ENCODE data around the gene OSBPL5. TPM values are rescaled to one million over a fixed set of nuclear protein-coding genes. Genes with fewer than 3 reads are reported as not detected.

Gene OSBPL5
- total and polyA plus RNA-seq, 2 of the 4 experiments (the other 2 are of a cell fraction): 14.9 to 22.3 TPM

- Histone ChIP-seq H3K27me3 (ENCODE audit: control insufficient read depth, insufficient read depth, low read length) (no peaks in the 10 kb centered on the region), H2AFZ (replicated peaks; ENCODE audit: low read length, poor library complexity) (no peak overlapping the region), H3K9me3 (ENCODE audit: control insufficient read depth, insufficient read depth, low read length) (no peaks in the 10 kb centered on the region), H3K18ac (ENCODE audit: low read depth, low read length) (no peak overlapping the region), H3K4me1 (ENCODE audit: control insufficient read depth, insufficient read depth, low read length) (peaks cover 2% of the 10 kb centered on the region; the same call in 1 of the 2 replicates), H3K23ac (ENCODE audit: low read depth, low read length) (no peak overlapping the region), H2BK120ac (ENCODE audit: low read depth, low read length) (no peak overlapping the region), H4K8ac (ENCODE audit: low read depth in 2 of 2, low read length in 2 of 2) (no peak overlapping the region), H3K9me1 (ENCODE audit: insufficient read depth, low read length) (0 out of 2 replicates have a peak, but pooled peaks cover 3% of the 10 kb centered on the region), H2AK5ac (ENCODE audit: low read depth, low read length) (no peak overlapping the region), H4K20me1 (ENCODE audit: insufficient read depth, low read length) (peaks cover 84% of the 10 kb centered on the region), H3K9ac (ENCODE audit: low read depth, low read length) (no peak overlapping the region), H3K27ac (ENCODE audit: insufficient read depth, low read length) (no peak overlapping the region), H4K91ac (ENCODE audit: insufficient read depth, low read depth, low read length) (no peak overlapping the region), H3K79me1 (ENCODE audit: low read depth in 1 of 2, low read length in 2 of 2) (peaks cover 5 to 74% of the 10 kb centered on the region in 2 experiments; a peak in 3 of 4 replicates), H4K5ac (ENCODE audit: low read depth, low read length) (no peak overlapping the region), H2BK20ac (ENCODE audit: low read depth, low read length) (no peak overlapping the region), H3K56ac (ENCODE audit: extremely low read depth, insufficient read depth, low read length) (no peak overlapping the region), H2BK5ac (ENCODE audit: low read depth, low read length, poor library complexity, severe bottlenecking) (no peak overlapping the region), H3K14ac (replicated peaks; ENCODE audit: low read depth, low read length) (no peak overlapping the region), H2AK9ac (replicated peaks; ENCODE audit: low read depth, low read length, poor library complexity) (no peak overlapping the region), H2BK15ac (ENCODE audit: low read depth, low read length) (no peak overlapping the region), H3K4ac (ENCODE audit: low read depth, low read length) (no peak overlapping the region), H3K36me3 (ENCODE audit: control insufficient read depth, insufficient read depth, low read length) (peaks cover 6% of the 10 kb centered on the region), H3K4me3 (ENCODE audit: insufficient read depth, low read depth, low read length) (no peak overlapping the region), H3K4me2 (ENCODE audit: low read depth, low read length) (no peak overlapping the region)
- in situ Hi-C loops (cut with MboI; ENCODE audit: low sequenced_read_pairs) (no loop called here), dilution Hi-C loops (cut with HindIII; ENCODE audit: low sequenced_read_pairs, unreplicated experiment) (no loop called here), intact Hi-C loops (cut with micrococcal nuclease) (no loop called here)
- ChIA-PET POLR2A (ENCODE audit: unreplicated experiment) (no interaction called here), CTCF (no interaction called here)
- BruUV-seq (replicated peaks): no TSS peak
- DNase-seq (no peak), ATAC-seq (ENCODE audit: low read depth) (no peak)
- 82% methylated on average over 8 of the region's 27 CpGs; no CpG with 5 or more reads in 1 of the 2 experiments for WGBS, 2 experiments (ENCODE audit: extremely low coverage in 2 of 2, insufficient read length in 1 of 2)
- no peak for TF ChIP-seq POLR2A (IDR thresholded peaks at IDR 0.05; ENCODE audit: low read depth, low read length)
- TF ChIP-seq BHLHE40 (IDR thresholded peaks at IDR 0.05; ENCODE audit: low read depth, low read length): no peak
- TF ChIP-seq RCOR1 (IDR thresholded peaks at IDR 0.05; ENCODE audit: insufficient replicate concordance, low read length): no peak
- TF ChIP-seq FOS (IDR thresholded peaks at IDR 0.05; ENCODE audit: low read depth, low read length): no peak
- TF ChIP-seq RFX5 (IDR thresholded peaks at IDR 0.05; ENCODE audit: low read depth, low read length): no peak
- no peak for TF ChIP-seq CHD1 (IDR thresholded peaks at IDR 0.05; ENCODE audit: low read depth, low read length)
- TF ChIP-seq MAFK (IDR thresholded peaks at IDR 0.05; ENCODE audit: low read depth, low read length): no peak
- TF ChIP-seq NFE2L2 (IDR thresholded peaks at IDR 0.05; ENCODE audit: low read depth, low read length): no peak
- no peak for TF ChIP-seq USF2 (IDR thresholded peaks at IDR 0.05; ENCODE audit: low read depth, low read length)
- TF ChIP-seq CTCF (conservative IDR thresholded peaks at IDR 0.05; ENCODE audit: low read depth, low read length): no peak
- TF ChIP-seq CEBPB (IDR thresholded peaks at IDR 0.05; ENCODE audit: low read depth, low read length): no peak
- no peak for TF ChIP-seq SMC3 (IDR thresholded peaks at IDR 0.05; ENCODE audit: low read depth, low read length)
- TF ChIP-seq MAZ (IDR thresholded peaks at IDR 0.05; ENCODE audit: borderline replicate concordance, low read depth, low read length): no peak
Observed at GRCh38 chr11:3134651-3135480, 30.2 kb downstream of the OSBPL5 start.

Data from IMR-90 (cell line).